Stimulated activated naive CD8-positive, alpha-beta T cell treated with anti-CD3 and anti-CD28 coated beads, Interleukin-15, Interleukin-2, amounts not matched to agents 100 U/mL and 50 U/mL, for 24 hours (primary cell): Measurements from ENCODE around the gene TPP2.

Experiments
- ATAC-seq: fragments of 150-1000 bp; cut with Tn5 transposase; one replicate; pipeline ENCODE4 v1.10.0; 2021
- DNase-seq: peaks from one replicate; pipeline ENCODE4 v3.0.0; 2021

Gene TPP2

GRCh38 chr13:102694937-102695336 lies 98.2 kb downstream of the TPP2 start, which contains the start of gene METTL21C:
Gene METTL21C, minus strand, starts transcription at chr13:102695044. Its CDS starts 546 bp downstream, at chr13:102694498.
- no peak for ATAC-seq
- no peak for DNase-seq

DNA sequence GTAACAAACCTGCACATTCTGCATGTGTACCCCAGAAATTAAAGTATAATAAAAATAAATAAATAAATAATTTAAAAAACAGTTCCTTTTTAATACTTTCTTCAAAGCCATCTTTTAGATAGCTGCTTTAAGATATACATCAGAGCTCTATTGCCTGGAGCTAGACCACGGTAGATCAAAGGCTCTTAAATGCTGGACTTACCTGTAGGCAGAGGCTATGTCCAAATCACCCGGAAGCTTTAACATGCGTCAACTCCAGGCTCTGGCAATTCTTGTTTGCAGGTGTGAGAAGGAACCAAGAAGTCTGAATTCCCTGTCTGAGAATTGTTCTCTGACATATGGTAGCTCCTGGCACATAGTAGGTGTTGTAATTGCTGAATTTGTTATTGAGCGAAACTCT lies 99.7 kb downstream of the TPP2 start:
- ATAC-seq, result no peak
- no peak for DNase-seq

DNA sequence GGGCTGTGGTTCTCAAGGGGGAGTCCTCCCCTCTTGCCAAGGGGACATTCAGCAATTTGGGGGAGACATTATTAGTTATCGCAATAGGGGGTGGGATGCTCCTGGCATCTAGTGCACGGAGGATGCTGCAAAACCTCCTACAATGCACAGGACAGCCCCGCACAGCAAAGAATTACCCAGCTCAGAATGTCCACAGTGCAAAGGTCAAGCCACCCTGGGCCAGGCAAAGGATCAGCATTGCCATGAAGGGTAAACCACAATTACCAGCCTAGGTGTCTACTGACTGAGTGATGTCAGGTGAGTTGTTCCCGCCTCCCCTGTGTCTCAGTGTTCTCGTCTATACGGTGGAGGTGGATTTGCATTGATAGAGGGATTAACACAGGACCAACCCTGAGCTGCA lies 100.5 kb downstream of the TPP2 start:
- DNase-seq, result no peak
- ATAC-seq, result peak; percentile 35

- DNase-seq (no peak), ATAC-seq (no peak)
These were observed 101.3 kb downstream of the TPP2 start for GRCh38 chr13:102697929-102698648.

DNA sequence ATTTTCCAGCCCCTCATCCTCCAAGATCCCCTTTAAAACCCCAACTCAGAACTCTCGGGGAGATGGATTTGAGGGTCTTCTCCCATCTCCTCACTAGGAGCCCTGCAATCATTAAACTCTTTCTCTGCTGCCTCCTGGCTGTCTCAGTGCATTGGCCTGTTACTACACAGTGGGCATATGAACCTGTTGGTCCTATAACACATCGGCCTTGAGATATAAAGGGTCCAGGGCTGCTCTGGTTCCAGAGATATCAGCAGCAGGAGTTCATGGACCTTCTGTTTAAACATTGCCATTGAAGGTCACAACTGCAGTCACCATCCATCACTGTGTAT lies 101.8 kb downstream of the TPP2 start:
- DNase-seq (no peak), ATAC-seq (no peak)

DNA sequence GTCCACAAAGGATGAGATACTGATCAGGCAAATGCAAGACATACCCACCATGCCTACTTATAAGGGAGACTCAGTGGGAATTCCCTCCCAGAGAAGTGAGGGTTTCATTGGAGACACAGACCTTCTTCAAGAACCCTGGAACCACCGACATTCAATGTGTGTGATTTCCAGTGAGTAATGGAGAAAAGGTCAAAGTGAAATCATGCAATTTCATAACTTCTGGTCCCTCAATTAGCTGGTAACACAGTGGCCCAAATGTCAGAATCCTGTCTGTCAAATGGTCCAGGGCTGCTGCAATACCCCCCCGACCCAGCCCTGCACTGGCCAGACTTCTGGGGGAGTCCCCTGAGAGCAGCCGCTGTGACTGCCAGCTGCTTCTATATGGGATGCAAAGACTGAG lies 102.7 kb downstream of the TPP2 start:
- ATAC-seq (peak; percentile 55), DNase-seq (no peak)

- ATAC-seq (no peak), DNase-seq (no peak)
These were observed 103.6 kb downstream of the TPP2 start for GRCh38 chr13:102700088-102701031.

DNA sequence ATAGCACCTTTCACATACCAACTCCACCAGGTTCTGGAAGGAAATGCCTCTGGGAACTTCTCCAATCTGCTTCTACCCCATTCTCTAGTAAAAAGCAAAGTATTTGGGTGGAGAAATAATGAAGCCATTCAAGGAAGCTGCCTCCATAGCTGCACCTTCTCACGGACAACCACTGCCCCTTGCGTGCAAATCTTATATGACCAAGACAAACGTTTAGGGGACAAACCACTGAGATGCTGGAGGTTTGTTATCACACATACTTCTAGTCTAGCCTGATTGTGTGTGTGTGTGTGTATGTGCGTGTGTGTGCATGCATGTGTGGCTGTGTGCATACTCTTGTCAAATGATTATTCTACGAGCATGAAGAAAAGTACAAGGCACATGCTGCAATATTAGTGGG lies 104.5 kb downstream of the TPP2 start:
- DNase-seq (no peak), ATAC-seq (no peak)

- no peak for DNase-seq
- no peak for ATAC-seq
These were observed 106.4 kb downstream of the TPP2 start for GRCh38 chr13:102702965-102703725.

- no peak for ATAC-seq
- no peak for DNase-seq
These were observed 106.9 kb downstream of the TPP2 start for GRCh38 chr13:102703726-102704035.

DNA sequence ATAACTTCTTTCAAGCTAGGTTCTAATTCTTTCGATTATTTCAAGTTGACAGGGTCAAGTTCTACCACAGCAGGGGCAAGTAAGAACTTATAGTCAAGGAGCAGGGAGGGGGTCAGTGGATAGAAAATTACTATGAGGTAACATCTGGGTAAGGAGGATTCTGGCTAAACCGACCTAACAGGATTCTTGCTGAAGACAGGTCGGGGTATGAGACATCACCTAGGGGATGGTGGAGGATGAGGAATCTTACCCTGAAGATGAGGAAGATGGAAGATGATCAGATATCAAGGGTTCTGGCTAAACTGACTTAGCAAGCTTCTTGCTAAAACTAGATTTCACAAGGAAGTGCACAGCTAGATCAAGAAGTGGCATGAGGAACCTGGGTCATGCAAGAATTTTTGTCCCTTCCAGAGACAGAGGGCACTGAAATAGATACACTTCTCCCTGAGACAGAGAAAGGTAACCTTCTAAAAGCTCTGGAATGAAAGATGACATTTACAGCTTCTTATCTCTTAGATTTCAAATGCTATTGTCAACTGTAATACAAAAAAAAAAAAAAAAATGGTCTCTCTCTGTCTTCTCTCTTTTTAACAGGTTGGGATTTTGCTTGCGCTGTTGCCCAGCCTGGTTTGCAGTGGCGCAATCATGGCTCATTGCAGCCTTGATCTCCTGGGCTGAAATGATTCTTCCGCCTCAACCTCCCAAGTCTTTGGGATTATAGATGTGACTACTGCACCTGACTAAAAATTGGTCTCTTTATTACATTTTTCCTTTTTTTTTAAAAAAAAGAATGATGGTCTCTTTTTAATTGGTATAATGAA lies 107.7 kb downstream of the TPP2 start:
- ATAC-seq (no peak), DNase-seq (no peak)

GRCh38 chr13:102707467-102707866 lies 110.7 kb downstream of the TPP2 start:
- no peak for DNase-seq
- ATAC-seq, result no peak

- no peak for ATAC-seq
These were observed 111.4 kb downstream of the TPP2 start for GRCh38 chr13:102708211-102708610.

GRCh38 chr13:102708991-102709390 lies 112.2 kb downstream of the TPP2 start:
- ATAC-seq (no peak), DNase-seq (no peak)

More at GRCh38 chr13:102708211-102708610, 111.4 kb downstream of the TPP2 start:
- DNase-seq, result no peak

- no peak for DNase-seq
These were observed 112.8 kb downstream of the TPP2 start for GRCh38 chr13:102709536-102709935.

DNA sequence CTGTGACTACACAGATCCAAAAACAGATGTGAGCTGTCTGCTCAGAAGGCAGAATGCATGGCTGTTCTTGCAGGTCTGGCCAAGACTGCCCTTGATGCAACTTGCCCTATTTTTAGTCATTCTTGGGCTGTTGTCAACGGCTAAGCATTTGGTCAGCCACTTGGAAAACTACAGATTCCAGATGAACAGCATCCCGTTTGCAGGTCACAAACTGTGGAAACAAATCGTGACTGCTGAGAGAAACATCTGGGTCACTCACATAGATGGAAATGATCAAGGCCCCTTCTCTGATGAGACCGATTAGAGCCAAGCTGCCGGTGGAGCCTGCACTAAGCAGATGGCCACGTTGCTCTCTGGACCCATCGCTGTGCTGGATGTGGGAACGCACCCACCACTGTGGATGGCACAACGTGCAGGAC lies 113.5 kb downstream of the TPP2 start:
- ATAC-seq (no peak), DNase-seq (no peak)

More at GRCh38 chr13:102709536-102709935, 112.8 kb downstream of the TPP2 start:
- no peak for ATAC-seq

- DNase-seq (no peak), ATAC-seq (no peak)
These were observed 118.7 kb downstream of the TPP2 start for GRCh38 chr13:102715447-102715846.

- ATAC-seq, result no peak
- no peak for DNase-seq
These were observed 122.0 kb downstream of the TPP2 start for GRCh38 chr13:102718746-102719145.

- ATAC-seq (no peak), DNase-seq (no peak)
These were observed 125.0 kb downstream of the TPP2 start for GRCh38 chr13:102721800-102722231.

- DNase-seq (no peak), ATAC-seq (peak; percentile 46)
These were observed 128.1 kb downstream of the TPP2 start for GRCh38 chr13:102724923-102725322.

DNA sequence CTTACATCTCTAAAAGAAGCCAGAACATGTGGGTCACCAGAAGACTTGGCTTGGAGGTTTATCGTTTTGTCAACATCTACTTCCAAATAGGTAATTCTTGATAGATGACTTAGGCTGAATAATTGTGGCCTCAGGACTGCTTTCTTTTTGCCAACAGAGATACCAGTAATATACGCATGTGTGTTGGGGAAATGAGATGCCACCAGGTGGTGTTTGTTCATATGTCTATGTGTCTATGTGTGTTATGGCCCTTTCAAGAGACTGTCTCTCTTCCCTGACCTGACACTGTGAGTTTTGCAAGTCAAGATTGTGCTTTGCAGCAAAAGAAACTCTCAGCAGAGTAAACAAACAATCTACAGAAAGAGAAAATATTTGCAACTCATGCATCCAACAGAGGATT lies 129.6 kb downstream of the TPP2 start:
- DNase-seq (no peak), ATAC-seq (no peak)
